Trophoblast cell (in vitro differentiated cells and primary cell): ENCODE measurements around the gene MS4A7.

Source experiments
- DNase-seq, 2 donors: peaks; one replicate each; pipeline ENCODE4 v3.0.0-alpha.2; 2016
- H2AFZ ChIP-seq: 2 replicates; pipeline ENCODE4 v1.6.1; 2013; ENCODE audit warnings: low read length, moderate library complexity, mild to moderate bottlenecking; ENCODE audit not compliant: insufficient read depth, poor library complexity
- H2AK5ac ChIP-seq: 2 replicates; pipeline ENCODE4 v1.6.1; 2013; ENCODE audit warnings: mild to moderate bottlenecking, low read length
- H2BK120ac ChIP-seq: 2 replicates; pipeline ENCODE4 v1.6.1; 2013; ENCODE audit warnings: low read length, mild to moderate bottlenecking, moderate library complexity; ENCODE audit not compliant: insufficient read depth, poor library complexity
- H2BK12ac ChIP-seq: 2 replicates; pipeline ENCODE4 v1.6.1; 2013; ENCODE audit warnings: mild to moderate bottlenecking, low read length, moderate library complexity
- H2BK5ac ChIP-seq: 2 replicates; pipeline ENCODE4 v1.6.1; 2013; ENCODE audit warnings: low read length, low read depth, moderate library complexity, mild to moderate bottlenecking; ENCODE audit not compliant: poor library complexity
- H3K14ac ChIP-seq: 2 replicates; pipeline ENCODE4 v1.6.1; 2013; ENCODE audit warnings: mild to moderate bottlenecking, low read length
- H3K18ac ChIP-seq: 2 replicates; pipeline ENCODE4 v1.6.1; 2013; ENCODE audit warnings: mild to moderate bottlenecking, low read length
- H3K23ac ChIP-seq: 2 replicates; pipeline ENCODE4 v1.6.1; 2013; ENCODE audit warnings: low read length
- H3K27ac ChIP-seq: 2 replicates; pipeline ENCODE4 v1.5.1; 2013; ENCODE audit warnings: low read depth, mild to moderate bottlenecking, inconsistent platforms, low read length, moderate library complexity
- H3K27me3 ChIP-seq: 2 replicates; pipeline ENCODE4 v1.6.1; 2013; ENCODE audit warnings: inconsistent platforms, mild to moderate bottlenecking, low read length, moderate library complexity; ENCODE audit not compliant: insufficient read depth
- H3K36me3 ChIP-seq, 2 experiments: 1 replicate in 1 of 2; 2 replicates in 1 of 2; pipeline ENCODE4 v1.6.1; 2013; ENCODE audit warnings: low read length in 2 of 2, mild to moderate bottlenecking in 2 of 2, moderate library complexity in 1 of 2; ENCODE audit not compliant: insufficient read depth in 2 of 2, control insufficient read depth in 1 of 2
- H3K4ac ChIP-seq: 2 replicates; pipeline ENCODE4 v1.6.1; 2013; ENCODE audit warnings: low read depth, mild to moderate bottlenecking, low read length, moderate library complexity
- H3K4me1 ChIP-seq, 2 experiments: 1 replicate in 1 of 2; 2 replicates in 1 of 2; pipeline ENCODE4 v1.6.1; 2013; ENCODE audit warnings: low read length in 2 of 2, mild to moderate bottlenecking in 2 of 2, moderate library complexity in 1 of 2; ENCODE audit not compliant: insufficient read depth in 2 of 2, control insufficient read depth in 1 of 2
- H3K4me2 ChIP-seq: 2 replicates; pipeline ENCODE4 v1.6.1; 2013; ENCODE audit warnings: inconsistent platforms, mild to moderate bottlenecking, low read length, moderate library complexity
- H3K4me3 ChIP-seq: 2 replicates; pipeline ENCODE4 v1.5.1; 2013; ENCODE audit warnings: mild to moderate bottlenecking, low read depth, low read length, inconsistent platforms
- H3K79me1 ChIP-seq: one replicate; pipeline ENCODE4 v1.6.1; 2013; ENCODE audit warnings: low read length
- H3K79me2 ChIP-seq: 2 replicates; pipeline ENCODE4 v1.6.1; 2013; ENCODE audit warnings: low read length, mild to moderate bottlenecking; ENCODE audit not compliant: control insufficient read depth, insufficient read depth, poor library complexity
- H3K9ac ChIP-seq: 2 replicates; pipeline ENCODE4 v1.6.1; 2013; ENCODE audit warnings: mild to moderate bottlenecking, low read length
- H3K9me3 ChIP-seq: 2 replicates; pipeline ENCODE4 v1.6.1; 2013; ENCODE audit warnings: low read depth, mild to moderate bottlenecking, control low read depth, inconsistent platforms, low read length; ENCODE audit not compliant: insufficient read depth
- H4K12ac ChIP-seq: 2 replicates; pipeline ENCODE4 v1.6.1; 2013; ENCODE audit warnings: low read depth, mild to moderate bottlenecking, low read length, moderate library complexity
- H4K8ac ChIP-seq: 2 replicates; pipeline ENCODE4 v1.6.1; 2013; ENCODE audit warnings: low read depth, mild to moderate bottlenecking, low read length, moderate library complexity
- H4K91ac ChIP-seq: one replicate; pipeline ENCODE4 v1.6.1; 2013; ENCODE audit warnings: low read depth, mild to moderate bottlenecking, low read length, moderate library complexity
- WGBS: extraction: QIAGEN DNeasy Blood & Tissue Kit; methylation state at CpG from one replicate; pipeline ENCODE4 v1.1.7; 2013; ENCODE audit warnings: missing lambda C conversion rate; ENCODE audit not compliant: insufficient read length, insufficient coverage; ENCODE audit errors: extremely low coverage; 5-methylcytosine and 5-hydroxymethylcytosine counted together

The MS4A7 gene

GRCh38 chr11:60357771-60358170, 20.6 kb upstream of the MS4A7 start:
- DNase-seq: no peak
- H4K8ac ChIP-seq: no peak overlapping the region
- H3K4me3 ChIP-seq: no peak overlapping the region
- no peak overlapping the region for H4K12ac ChIP-seq
- no peak overlapping the region for H2BK12ac ChIP-seq
- H3K79me1 ChIP-seq: no peaks in the 10 kb centered on the region
- H3K36me3 ChIP-seq: no peaks in the 10 kb centered on the region
- no peak overlapping the region for H2BK120ac ChIP-seq
- no peaks in the 10 kb centered on the region for H3K27me3 ChIP-seq
- no peak overlapping the region for H2AK5ac ChIP-seq
- H3K27ac ChIP-seq: no peak overlapping the region
- H2BK5ac ChIP-seq: no peak overlapping the region
- H3K9ac ChIP-seq: no peak overlapping the region
- no peaks in the 10 kb centered on the region for H3K79me2 ChIP-seq
- H3K14ac ChIP-seq: no peak overlapping the region
- H3K4me1 ChIP-seq: no peaks in the 10 kb centered on the region
- no peak overlapping the region for H3K18ac ChIP-seq
- no peak overlapping the region for H3K23ac ChIP-seq
- no peak overlapping the region for H3K4ac ChIP-seq
- no peak overlapping the region for H3K4me2 ChIP-seq
- no CpG with 5 or more reads among the region's 2 CpGs for WGBS
- H4K91ac ChIP-seq: no peak overlapping the region
- no peak overlapping the region for H2AFZ ChIP-seq
- peaks cover 6% of the 10 kb centered on the region for H3K9me3 ChIP-seq

- H3K18ac ChIP-seq: no peak overlapping the region
- H4K8ac ChIP-seq: no peak overlapping the region
- no peak overlapping the region for H3K9ac ChIP-seq
- H2AFZ ChIP-seq: no peak overlapping the region
- H3K4me3 ChIP-seq: no peak overlapping the region
- H3K4me1 ChIP-seq: no peaks in the 10 kb centered on the region
- H3K79me2 ChIP-seq: no peaks in the 10 kb centered on the region
- H3K36me3 ChIP-seq: no peaks in the 10 kb centered on the region
- H2BK12ac ChIP-seq: no peak overlapping the region
- no peak overlapping the region for H3K23ac ChIP-seq
- no CpG with 5 or more reads among the region's 4 CpGs for WGBS
- H4K12ac ChIP-seq: no peak overlapping the region
- H2BK120ac ChIP-seq: no peak overlapping the region
- H2AK5ac ChIP-seq: no peak overlapping the region
- H4K91ac ChIP-seq: no peak overlapping the region
- peaks cover 6% of the 10 kb centered on the region for H3K9me3 ChIP-seq
- no peak overlapping the region for H2BK5ac ChIP-seq
- no peak overlapping the region for H3K27ac ChIP-seq
- no peaks in the 10 kb centered on the region for H3K27me3 ChIP-seq
- no peak overlapping the region for H3K4me2 ChIP-seq
- H3K14ac ChIP-seq: no peak overlapping the region
- no peak overlapping the region for H3K4ac ChIP-seq
- DNase-seq: no peak
- H3K79me1 ChIP-seq: peaks cover 2% of the 10 kb centered on the region
Observed at GRCh38 chr11:60360621-60361020, 17.7 kb upstream of the MS4A7 start.

- Histone ChIP-seq H3K79me1 (peaks cover 4% of the 10 kb centered on the region), H2AFZ (no peak overlapping the region), H3K14ac (no peak overlapping the region), H3K18ac (no peak overlapping the region), H2BK120ac (no peak overlapping the region), H2AK5ac (no peak overlapping the region), H3K4me3 (no peak overlapping the region), H4K12ac (no peak overlapping the region), H3K4me2 (no peak overlapping the region), H3K4me1 (no peaks in the 10 kb centered on the region), H3K27ac (no peak overlapping the region), H3K4ac (no peak overlapping the region), H4K8ac (no peak overlapping the region), H2BK12ac (no peak overlapping the region), H3K79me2 (no peaks in the 10 kb centered on the region), H3K9me3 (peaks cover 6% of the 10 kb centered on the region), H2BK5ac (no peak overlapping the region), H4K91ac (no peak overlapping the region), H3K36me3 (no peaks in the 10 kb centered on the region), H3K27me3 (no peaks in the 10 kb centered on the region), H3K23ac (no peak overlapping the region), H3K9ac (no peak overlapping the region)
- WGBS: no CpG with 5 or more reads among the region's 1 CpG
- DNase-seq: no peak
Observed at GRCh38 chr11:60362241-60362640, 16.1 kb upstream of the MS4A7 start.

- Histone ChIP-seq H2BK120ac (no peak overlapping the region), H3K4me2 (peak overlapping the region; percentile 37), H3K14ac (no peak overlapping the region), H3K36me3 (no peaks in the 10 kb centered on the region), H2AK5ac (no peak overlapping the region), H3K23ac (no peak overlapping the region), H2BK12ac (no peak overlapping the region), H3K4me1 (no peaks in the 10 kb centered on the region), H3K27me3 (no peaks in the 10 kb centered on the region), H3K9me3 (peaks cover 6% of the 10 kb centered on the region), H3K18ac (no peak overlapping the region), H2AFZ (peak overlapping the region; percentile 74), H4K8ac (no peak overlapping the region), H3K79me1 (peaks cover 4% of the 10 kb centered on the region), H2BK5ac (no peak overlapping the region), H3K27ac (no peak overlapping the region), H3K4me3 (no peak overlapping the region), H3K4ac (no peak overlapping the region), H4K12ac (no peak overlapping the region), H3K9ac (no peak overlapping the region), H3K79me2 (no peaks in the 10 kb centered on the region), H4K91ac (no peak overlapping the region)
- peak; percentile 69 to 92 for DNase-seq
- no CpG with 5 or more reads among the region's 7 CpGs for WGBS
Observed at GRCh38 chr11:60363542-60364470, 14.5 kb upstream of the MS4A7 start.
